SKM-1 (cell line): ENCODE results near the gene AADAT.
"Not testable (repeated sequence)": the region's sequence is repeated elsewhere in the genome, so short reads cannot be mapped to it uniquely, and the experiment has no call there.

Source experiments
- DNase-seq: peaks from one replicate; lab custom pipeline; 2025; ENCODE audit not compliant: unreplicated experiment; lab: John Stamatoyannopoulos, UW

AADAT gene

DNA sequence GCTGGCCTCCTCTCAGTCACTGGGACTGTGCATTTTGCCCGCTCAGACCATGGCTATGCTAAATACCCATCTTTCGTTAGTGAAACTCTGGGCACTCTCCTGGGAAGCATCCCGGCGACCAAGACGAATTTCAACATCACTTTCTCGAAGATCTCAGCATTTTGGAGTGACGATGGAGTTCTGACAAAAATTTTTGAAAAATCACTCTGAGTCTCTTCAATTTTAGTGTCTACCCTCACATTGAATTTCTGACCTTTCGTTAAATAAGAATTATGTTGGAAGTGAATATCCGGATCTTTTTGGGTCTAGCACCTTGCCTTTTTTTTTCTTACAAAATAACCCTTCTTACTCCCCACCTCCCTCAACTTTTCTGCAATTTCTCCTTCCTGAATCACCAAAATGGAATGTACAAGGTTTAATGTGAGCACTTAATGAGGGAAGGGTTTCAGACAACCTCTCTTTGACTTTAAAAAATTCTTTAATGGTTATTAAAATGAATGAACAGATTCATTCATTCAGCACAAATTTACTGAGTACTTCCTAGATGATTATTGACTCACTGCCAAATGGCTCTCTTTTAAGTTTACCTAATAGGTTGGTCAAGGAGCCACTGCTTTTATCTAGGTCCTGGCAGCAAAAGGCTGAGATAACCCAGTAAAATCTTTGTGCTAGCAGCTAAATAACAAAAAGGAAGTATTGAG is 746 bp upstream of the AADAT start:
- no peak for DNase-seq

DNA sequence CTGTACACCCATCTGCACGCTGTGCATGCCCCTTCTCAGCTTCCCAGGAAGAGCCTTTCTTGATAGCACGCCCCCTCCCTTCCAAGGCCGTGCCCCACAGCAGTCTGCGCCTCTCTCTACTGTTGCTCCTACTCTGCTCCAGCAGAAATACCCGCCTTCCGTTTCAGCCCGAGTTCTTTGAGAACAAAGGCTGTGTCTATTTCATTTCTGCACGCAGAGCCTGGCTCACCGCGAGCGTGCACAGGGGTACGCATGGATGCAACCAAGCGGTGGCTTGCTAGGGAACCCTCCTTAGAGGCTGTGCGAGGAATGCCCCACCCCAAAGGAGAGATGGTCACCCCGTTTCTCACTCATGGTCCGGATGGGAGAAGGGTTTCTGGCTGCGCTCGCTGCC is 485 bp downstream of the AADAT start:
- DNase-seq: no peak

DNA sequence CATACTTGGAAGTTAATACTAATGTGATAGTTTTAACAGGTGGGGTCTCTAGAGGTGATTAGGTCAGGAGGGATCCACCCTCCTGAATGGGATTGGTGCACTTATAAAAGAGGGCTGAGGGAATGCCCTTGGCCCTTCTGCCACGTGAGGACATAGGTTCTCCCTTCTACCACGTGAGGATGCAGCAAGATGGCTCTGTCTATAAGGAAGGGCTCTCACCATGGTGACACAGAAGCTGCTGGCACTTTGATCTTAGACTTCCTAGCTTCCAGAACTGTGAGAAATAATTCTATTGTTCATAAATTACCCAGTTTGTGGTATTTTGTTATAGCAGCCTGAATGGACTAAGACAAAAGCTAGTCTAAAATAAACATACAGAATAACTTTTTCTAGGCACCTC is 1.0 kb downstream of the AADAT start:
- DNase-seq: no peak

DNA sequence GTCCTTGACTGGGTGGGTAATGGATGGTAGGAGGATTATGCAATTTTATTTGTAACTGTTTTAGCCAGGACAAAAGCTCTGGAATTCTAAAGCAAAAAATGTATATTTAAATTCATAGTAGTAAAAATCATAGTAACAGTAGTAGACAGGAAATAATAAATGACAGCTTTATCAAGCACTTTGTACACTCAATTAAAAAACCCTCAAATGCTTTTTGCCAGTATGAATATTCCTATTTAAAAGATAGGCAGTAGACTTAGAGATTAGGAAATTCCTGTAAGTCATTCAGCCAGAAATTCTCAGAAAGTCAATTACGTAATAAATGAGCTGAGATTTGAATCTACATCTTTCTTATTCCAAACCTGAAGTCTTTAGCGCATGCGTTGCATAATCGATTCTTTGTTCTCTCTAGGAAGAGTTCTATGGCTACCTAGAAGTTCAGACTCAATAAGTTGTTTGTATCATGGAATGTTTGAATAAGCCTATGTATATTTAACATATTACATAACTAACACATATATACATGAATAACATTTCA is 2.5 kb downstream of the AADAT start:
- DNase-seq: no peak

DNA sequence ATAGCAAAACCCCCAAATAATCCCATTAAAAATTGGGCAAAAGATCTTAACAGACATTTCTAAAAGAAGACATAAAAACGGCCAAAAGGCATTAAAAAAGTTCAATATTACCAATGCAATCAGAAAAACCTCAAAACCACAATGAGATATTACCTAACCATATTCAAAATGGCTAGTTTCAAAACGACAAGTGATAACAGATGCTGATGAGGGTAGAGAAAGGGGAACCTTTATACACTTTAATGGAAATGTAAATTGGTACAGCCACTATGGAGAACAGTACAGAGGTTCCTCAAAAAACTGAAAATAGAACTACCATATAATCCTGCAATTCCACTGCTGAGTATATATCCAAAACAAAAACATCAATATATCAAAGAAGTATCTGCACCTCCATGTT is 6.2 kb downstream of the AADAT start:
- no peak for DNase-seq

DNA sequence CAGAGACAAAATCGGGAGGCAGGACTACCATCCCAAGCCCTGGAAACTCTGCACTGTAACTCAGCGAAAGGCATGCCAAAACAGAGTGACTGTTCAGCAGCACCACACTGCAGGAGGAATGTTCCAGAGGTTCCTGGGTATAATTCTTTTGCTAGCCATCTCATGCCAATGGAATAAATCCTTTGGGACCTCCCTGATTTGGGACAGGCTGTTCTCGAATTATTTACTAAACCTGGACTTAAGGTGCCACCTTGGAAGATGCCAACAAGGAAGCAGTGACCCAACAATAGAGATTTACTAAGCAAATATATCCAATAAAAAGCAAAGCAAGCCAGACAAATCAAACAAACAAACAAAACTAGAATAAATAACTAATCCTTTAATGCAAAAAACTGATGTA is 9.3 kb downstream of the AADAT start:
- DNase-seq: no peak

DNA sequence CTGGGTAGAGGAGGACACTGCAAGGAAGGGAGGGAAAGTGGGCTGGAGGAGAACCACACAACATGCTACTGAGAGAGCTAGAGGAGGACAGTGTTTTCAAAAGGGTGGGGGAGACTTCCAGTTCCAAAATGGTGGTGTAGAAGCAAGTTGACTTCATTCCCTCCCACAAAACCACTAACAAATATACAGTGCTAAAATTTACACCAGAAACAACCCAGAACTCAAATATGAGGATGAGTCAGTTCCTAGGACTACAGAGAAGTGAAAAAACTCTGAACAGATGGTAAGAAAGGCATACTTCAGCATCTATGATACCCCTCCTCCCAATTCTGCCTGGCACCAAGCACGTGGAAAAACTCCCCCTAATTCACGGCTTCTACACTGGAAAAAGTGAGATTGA is 9.8 kb downstream of the AADAT start:
- no peak for DNase-seq

DNA sequence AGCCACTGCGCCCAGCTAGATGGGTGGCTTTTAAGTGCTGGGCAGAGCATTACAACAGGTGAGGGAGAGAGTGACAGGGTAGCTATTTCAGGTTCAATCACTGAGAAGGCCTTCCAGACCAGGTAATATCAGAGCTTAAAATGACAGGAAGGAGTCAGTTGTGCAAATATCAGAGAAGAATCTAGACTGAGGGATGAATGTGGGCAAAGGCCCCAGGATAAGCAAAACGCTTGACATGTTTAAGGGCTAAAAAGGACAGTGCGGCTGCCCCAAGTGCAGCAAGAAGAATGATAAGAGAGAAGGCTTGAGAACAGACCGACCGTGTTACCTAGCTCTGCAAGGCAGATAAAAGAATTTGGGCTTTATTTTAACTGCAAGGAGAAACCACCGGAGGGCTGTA is 18.6 kb downstream of the AADAT start:
- no peak for DNase-seq

DNA sequence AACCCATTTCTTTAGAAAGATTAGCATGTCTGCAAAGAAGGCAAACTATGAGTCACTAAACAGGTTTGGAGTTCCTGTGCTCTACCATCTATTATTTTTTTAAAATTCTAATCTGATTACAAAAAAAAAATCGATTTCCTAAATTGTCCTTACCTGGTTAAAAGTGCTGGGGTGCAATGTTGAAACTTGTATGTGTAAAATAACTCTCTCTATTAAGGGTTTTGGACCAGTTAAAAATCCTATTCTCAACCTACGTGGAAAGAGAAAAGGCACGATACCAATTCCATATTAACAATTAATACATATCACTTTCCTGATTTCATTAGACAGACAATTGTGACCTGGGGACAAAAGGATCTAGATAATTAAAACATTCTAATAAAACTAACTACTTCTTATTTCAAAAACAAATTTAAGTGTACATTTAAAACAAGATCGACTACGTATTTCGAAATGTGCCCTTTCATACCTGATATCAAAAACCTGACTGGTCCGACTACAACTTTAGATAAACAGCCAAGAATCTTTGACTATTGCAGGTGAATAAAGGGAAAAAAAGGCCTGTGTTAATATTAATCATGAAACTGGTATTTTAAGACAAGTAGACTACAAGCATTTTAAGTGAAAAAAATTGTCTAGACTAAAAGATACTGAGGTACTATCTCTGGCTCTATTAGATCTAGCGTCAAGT is 21.2 kb downstream of the AADAT start:
- DNase-seq: no peak

DNA sequence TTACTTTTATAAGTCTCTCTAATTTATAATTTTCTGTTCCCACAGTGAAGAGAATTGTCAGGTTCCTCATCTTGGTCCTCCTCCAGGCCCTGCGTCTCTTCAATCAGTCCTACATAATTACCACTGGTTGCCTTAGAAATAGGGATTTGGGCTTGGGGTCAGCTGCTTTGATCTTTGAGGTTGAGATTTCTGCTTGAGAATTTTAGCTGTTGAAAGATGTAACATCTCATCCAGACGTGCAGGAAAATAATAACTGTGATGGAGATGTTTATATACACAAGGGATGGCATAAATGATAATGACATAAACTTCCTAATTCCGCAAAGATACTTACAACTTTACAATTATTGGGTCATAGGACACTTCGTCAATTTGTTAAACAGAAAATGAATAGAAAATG is 30.3 kb downstream of the AADAT start:
- DNase-seq: no peak

DNA sequence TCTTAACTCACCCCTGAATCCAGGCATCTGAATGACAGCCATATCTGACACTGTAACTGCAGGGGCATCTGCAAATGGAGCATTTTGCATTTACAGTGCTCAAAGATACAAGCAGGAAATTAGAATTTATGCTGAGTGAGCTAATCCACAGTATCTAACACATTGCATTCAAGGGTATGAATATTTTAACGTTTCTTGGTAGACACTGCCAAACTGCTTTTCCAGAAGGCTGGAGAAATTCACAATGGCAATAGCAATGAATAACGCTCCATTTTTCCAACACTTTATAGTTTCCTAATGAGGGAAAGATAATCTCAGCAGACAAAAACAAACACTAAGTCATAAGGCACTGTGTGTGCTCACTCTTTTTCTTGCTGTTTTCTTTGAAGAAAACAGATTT is 30.9 kb downstream of the AADAT start:
- no peak for DNase-seq

DNA sequence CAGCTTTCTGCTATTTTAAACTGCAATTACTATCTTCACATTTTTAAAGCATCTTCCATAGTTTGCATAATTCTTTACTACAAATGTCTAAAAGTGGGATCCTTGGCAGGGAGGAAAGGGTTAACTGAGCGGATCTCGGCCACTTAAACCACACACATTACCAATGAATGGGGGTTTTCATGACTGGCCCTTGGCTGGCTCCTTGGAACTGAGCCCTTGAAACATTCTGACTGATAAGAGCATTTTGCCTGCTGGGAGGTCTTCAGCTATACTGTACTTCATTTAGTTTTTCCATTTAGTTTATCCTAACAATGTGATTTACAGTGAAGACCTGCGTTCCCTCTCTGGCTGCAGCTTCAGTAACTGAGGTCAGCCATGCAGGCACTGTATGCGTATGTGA is 31.9 kb downstream of the AADAT start:
- DNase-seq: no peak

DNA sequence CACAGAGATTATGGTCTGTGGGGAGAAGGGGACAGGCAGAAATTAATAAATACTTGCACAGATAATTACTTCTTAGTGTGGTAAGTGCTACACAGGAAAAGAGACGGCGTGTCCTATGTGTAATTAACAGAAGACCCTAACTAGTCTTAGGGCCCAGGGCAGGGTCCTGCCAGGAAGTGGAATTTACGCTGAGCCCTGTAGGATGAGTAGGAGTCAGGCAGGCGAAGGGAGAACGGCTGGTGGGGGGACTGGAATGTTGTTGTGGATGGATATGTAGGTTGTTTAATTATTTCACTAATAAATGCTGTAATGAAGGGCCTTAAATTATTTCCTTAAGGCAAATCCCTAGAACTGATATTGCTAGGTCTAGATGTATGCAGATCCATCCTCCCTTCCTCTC is 36.8 kb downstream of the AADAT start:
- DNase-seq: no peak

DNA sequence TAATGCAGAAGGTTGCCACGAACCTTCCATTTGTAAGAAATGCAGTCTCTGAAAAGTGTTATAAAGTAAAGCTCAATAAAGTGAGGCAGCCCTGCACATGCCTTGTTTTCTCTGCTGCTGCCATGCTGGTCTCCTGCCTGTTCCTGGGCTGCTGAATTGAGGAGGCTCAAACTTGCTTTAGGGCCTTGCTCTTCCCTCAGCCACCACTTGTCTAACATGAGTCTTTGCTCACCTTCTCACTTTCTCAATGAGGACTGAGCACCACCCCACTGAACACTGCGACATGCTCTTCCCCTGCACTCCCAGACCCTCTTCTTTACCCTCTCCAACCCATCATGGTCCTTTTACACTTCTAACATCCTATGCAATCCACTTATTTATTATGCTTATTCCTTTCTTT is 38.4 kb downstream of the AADAT start:
- no peak for DNase-seq

DNA sequence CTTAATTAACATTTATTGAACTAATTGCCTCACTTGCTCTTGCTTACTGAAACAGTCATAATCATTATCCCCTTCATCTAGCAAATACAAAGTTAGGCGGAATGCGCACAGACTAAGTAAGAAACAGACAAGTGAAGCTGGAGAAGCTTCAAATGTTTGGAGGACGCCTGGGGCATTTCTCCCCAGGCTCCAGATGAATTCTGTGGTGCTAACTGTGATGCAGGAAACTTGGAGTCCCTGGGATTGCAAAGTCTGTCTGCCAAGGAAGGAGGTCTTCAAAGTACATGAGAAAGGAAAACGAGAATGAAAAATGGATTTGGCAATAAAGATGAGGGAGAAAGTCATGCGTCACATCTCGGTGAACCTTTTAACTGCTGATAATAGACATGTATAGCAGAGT is 40.0 kb downstream of the AADAT start:
- no peak for DNase-seq

DNA sequence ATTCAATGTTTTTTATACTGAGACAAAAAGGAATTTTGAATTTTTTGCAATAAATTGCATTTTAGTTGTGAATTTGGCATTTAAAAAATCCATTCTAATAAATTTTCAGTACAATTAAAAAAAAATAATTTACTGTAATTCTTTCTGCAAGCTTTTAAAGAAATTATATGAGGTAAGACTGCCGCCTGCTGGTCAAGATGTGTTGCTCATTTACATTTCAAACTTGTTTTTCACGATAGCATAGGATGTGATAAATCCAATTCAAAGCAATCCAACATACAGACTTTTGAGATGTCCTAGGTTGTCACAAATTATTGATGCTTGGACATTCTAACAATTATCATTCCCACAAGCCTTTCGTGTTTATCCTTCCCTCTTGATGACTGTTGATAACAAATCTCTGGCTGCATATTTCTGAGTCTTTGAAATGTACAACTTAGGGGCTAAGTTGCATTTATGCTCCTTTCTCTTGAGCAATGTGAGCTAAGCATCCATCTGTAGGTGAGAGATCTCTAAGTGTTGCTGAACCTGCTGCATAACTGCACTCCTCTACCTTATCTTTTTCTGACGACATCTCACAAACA is 41.9 kb downstream of the AADAT start:
- peak; percentile 29 for DNase-seq

DNA sequence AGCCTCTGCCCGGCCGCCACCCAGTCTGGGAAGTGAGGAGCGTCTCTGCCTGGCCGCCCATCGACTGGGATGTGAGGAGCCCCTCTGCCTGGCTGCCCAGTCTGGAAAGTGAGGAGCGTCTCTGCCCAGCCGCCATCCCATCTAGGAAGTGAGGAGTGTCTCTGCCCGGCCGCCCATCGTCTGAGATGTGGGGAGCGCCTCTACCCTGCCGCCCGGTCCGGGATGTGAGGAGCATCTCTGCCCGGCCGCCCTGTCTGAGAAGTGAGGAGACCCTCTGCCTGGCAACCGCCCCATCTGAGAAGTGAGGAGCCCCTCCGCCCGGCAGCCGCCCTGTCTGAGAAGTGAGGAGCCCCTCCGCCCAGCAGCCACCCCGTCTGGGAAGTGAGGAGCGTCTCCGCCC is 43.6 kb downstream of the AADAT start:
- not testable (repeated sequence) for DNase-seq

DNA sequence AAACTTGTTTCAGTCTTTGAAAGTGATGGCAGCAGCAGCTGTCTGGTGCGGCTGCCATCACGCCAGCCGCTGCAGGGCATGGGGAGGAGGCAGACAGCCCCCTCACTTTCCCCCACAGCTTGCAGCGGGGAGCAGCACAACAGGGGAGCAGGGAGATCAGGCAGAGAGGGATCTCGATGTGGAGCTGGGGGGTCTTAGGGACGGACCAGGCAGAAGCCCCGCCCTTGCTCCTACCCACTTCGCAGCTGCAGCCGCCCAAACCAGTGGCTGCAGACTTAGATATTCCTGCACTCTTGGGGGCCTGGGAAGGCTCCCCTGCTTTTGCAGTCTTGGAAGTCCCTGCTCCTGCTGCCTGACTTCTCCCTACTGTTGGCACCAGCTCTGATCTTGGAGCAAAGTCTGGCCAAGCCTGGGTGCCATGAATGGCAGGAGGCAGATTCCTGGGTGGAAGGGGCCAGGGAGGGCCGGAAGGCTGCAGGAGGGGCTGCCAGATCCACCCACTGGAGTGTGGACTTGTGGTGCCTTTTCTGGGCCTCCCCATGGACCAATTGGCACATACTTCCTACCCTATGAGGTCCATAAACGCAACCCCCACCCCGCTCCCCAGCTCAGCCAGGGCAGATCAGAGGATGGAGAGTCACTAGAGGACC is 49.6 kb downstream of the AADAT start:
- no peak for DNase-seq

DNA sequence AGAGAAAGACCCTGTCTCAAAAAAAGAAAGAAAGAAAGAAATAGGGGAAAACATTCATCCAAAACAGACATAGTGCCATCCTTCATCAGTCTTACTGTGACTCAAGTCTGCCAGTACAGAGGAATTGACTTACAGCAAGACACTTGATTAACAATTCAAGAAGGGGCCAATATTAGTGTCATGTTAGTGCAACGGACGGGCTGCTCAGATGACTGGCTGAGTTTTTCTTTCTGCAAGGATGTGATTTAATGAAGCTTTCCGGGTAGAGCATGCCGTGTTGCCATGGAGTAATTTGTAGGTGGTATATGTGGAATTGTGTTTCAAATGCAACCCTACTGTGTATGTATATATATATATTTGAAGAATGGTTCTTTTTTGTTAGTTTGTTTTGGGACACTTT is 51.0 kb downstream of the AADAT start:
- DNase-seq: no peak

DNA sequence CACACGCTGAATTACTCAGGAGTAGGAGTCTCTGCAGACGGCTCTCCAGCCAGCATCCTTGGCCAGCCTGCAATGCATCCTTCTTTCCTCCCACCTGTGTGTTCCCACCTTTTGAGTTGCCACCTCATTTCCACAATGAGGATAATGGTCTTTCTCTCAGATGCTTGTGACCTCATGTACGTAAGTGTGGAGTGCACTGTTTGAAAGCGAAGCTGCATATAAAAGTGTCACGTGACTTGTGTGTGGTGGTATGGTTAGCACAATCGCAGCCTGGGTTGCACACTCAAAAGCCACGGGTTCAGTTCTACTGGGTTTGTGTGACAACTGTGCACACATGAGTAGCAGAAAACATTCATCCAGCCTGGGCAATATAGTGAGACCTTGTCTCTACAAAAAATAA is 51.5 kb downstream of the AADAT start:
- DNase-seq: no peak

DNA sequence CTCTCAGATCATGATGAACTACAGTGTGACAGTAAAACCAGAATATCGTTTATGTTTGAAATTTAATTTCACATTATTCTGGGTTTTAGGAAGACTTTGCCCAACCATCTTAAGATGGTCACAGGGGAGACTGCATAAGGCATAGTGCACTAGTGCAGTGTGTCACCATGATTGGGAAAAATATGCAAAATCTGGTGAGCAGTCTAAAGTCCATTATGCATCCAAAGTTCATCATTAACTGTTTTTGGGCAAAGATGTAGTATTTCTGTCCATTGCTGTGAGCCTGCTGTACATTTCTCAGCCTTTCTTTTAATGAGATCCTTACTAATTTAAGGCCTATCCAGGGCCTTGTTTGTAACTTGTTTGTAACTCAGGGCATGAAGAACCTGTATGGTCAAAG is 52.3 kb downstream of the AADAT start:
- no peak for DNase-seq

DNA sequence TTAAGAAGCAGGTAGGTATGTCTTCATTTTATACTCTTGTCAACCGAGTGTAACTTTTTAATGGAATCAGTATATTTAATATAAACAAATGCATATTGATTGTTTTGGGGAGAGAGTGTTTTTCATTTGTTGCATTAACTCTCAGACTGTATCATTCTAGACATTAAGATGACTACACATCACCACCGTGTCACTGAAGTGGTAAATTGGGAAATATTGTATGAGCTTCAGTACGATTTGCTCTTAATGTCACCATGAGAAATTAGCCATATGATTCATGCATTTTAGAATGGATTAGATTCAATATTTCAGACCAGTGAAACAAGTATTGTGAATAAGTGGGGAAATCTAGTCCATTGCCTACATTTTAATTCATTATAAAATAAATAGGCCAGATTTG is 53.9 kb downstream of the AADAT start:
- DNase-seq: no peak
